ENCODE measurements around the gene USP28.
A peak's percentile ranks its signal among the peaks of the same experiment; 100 is the strongest.

USP28 gene

DNA sequence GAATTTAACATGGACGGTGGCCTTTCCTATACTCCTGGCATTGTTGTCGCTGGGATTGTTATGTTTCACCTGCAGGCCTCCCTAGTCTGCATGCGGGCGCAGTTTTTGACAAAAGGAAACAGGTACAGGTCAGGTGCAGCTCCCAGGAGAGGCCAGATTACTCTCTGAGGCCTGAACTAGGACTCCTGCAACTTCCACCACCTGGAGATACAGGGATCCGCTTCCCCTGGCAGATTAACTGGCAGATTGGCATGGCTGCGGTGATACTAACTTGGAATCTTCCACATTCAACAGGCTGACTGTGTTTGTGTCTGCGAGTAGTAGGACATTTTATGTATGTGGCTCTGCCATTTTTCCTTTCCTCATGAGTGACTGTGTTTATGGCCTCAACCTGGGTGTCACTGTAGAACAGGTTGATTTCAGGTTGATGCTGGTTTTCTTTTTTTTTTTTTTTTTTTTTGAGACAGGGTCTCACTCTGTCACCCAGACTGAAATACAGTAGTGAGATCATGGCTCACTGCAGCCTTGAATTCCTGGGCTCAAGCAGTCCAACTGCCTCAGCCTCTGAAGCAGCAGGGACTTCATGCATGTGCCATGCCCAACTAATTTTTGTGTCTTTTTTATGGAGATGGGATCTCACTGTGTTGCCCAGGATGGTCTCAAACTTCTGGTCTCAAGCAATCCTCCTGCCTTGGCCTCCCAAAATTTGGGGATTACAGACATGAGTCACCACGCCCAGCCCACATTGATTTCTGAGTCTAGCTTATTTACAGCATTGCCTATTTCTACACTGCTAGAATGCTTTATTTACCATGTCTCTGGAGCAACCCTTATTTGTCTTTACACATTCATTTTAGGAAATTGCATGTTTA lies 1.7 kb upstream of the USP28 start:
- DNase-seq = no peak

DNA sequence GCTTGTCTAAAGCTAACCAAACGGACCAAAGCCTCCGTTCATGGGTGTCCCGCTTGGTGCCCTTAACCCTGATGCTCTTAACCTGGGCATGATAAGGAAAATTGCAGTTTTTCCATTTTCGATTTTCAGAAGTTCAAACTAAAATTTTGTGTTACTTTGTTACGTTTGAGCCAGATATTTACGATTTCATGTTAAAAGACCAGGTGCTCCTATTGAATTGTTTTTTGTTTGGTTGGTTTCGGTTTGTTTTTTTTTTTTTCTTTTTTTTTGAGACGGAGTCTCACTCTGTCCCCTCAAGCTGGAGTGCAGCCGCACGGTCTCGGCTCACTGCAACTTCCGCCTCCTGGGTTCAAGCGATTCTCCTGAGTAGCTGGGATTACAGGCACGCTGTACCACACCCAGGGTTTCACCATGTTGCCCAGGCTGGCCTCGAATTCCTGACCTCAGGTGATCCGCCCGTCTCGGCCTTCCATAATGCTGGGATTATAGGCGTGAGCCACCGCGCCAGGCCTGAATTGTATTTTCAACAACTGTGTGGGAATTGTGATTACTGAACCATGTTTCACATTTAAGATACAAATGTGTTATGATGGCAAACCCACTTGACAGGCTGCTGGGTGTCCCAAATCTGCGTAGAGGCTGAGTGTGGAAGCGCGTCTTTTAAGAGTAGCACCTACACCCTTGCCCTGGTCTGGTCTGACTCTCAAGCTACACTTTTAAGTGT lies 864 bp upstream of the USP28 start:
- no peak for DNase-seq

DNA sequence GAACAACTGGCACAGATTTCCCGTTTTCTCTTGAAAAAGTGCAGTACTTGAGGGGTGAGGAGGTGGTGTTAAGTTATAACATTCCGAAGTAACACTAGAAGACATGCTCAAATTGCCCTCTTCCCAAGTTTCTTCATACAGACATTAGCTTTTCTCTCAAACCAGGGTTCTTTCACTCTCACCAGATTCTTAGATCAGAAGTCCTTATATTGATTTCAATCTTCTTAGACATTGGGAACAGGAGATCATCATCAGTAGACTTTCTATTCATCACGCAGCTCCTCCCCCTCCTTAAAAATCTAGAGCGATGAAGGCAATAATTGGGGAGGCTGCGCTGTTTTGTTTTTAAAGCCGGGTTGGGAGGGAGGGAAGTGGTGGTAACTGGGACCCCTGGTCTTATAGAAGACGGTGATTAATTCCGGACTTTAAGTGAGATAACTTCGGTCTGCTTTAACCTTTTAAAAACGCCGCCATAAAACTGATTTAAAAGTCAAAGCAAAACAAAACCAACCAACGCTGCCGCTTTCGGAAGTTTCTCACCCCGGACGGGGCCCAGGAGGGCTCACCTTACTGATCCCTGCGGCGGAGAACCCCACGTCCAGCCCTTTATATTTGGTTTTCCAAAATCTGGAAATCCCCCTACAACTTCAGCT lies 665 bp downstream of the USP28 start:
- DNase-seq = peak; percentile 5 to 66

DNA sequence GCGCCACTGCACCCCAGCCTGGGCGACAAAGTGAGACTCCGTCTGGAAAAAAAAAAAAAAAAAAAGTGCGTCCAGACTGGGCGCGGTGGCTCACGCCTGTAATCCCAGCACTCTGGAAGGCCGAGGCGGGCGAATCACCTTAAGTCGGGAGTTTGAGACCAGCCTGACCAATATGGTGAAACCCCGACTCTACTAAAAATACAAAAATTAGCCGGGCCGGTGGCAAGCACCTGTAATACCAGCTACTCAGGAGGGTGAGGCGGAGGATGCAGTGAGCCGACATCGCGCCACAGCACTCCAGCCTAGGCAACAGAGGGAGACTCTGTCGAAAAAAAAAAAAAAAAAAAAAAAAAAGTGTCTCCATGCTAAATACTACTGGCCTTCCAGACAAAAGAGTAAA lies 1.3 kb downstream of the USP28 start:
- DNase-seq = no peak

DNA sequence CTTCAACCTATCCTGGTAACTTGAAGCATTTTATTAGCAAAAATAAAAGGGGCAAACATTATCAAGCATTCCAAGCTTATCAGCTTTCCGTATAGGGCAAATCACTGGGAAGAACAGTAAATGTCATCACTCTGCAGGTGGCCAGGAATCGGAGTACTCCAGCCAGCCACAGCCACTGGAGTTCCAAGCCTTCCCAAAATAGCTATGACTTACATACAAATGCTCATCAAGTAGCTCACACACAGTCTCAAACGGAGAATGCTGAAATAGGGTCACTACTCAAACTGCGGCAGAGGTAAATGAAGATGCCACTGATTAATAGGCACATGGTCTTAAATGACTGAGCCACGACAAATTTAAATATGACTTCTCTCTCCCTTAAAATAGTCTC lies 2.1 kb downstream of the USP28 start:
- no peak for DNase-seq

DNA sequence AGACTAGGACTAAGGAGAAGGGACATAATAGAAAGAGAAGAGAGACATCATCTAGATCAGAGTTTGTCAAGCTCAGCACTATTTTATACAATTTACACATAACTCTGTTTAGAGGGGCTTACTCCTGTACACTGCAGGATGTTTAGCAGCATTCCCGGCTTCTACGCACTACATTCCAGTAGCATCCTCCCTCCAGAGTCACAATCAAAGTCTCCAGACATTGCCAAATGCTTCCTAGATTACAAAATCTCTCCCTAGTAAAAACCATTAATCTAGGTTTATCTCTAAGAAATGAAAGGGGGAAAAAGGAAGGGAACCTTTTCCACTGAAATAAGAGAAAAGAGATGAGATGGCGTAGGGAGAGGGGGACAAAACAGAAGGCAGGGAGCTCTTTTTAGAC lies 4.0 kb downstream of the USP28 start:
- no peak for DNase-seq

DNA sequence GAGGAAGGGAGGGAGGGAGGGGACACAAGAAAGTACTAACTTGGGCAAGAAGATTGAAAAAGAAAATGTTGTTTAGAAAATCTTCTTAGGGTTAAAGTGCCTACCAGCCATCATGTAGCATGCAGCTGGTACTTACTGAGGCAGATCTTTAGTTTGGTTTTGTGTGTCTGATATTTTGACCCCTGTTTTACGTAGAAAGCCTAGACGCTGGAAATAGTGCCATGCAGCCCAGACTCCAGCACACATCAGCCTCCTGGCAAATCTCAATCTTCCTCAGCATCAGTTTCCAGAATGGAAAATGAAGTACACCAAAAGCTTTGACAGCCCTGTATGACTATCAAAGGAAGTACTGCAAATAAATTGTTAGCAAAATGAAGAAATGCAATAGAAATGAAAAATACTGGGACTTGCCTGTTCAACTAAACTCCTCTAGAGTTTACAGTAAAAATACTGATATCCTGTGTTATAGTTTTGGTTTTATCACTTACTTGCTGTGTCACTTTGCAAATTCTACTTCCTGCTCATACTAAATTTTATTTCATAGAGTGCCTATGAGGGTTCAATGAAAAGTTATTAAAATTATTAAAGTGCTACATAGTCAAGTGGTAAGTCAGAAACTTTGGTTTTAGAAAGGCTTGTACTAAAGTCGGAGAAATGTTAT lies 7.4 kb downstream of the USP28 start:
- DNase-seq = no peak

DNA sequence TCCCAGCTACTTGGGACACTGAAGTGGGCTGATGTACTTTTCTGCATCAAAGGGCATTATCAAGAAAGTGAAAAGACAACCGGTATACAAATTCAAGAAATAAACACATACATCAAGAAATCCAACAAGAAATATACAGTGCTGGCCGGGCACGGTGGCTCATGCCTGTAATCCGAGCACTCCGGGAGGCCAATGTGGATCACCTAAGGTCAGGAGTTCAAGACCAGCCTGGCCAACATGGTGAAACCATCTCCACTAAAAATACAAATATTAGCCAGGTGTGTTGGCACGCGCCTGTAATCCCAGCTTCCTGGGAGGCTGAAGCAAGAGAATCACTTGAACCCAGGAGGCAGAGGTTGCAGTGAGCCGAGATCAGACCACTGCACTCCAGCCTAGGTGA lies 9.5 kb downstream of the USP28 start:
- no peak for DNase-seq

DNA sequence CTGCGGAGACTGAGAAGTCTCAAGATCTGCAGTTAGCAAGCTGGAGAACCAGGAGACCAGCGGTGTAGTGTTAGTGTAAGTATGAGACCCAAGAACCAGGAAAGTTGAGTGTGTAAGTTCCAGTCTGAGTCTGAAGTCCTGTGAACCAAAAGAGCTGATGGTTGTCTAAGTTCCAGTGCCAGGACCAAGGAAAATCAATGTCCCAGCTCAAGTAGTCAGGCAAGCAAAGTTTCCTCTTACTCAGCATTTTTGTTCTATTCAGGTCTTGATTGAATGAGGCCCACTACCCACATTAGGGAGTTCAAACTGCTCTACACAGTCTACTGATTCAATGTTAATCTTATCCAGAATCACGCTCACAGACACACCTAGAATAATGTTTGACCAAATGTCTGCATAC lies 11.0 kb downstream of the USP28 start:
- no peak for DNase-seq

DNA sequence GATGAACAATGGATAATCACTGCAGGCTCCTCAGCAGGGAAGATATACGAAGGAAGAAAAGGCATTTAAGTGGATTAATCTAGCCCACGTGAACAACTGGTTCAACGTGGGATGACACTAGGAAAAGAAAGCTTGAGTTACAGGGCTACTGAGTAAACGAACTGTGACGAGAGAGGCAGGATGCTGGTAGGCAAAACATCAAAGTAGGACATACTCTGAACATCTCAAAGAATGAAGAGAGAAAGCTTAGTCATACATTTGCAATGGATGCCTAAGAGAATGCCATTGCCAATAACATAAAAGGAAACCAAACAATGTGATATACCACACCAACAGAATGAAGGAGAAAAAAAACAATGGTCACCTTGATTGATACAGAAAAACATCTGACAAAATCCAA lies 12.9 kb downstream of the USP28 start:
- DNase-seq = no peak

DNA sequence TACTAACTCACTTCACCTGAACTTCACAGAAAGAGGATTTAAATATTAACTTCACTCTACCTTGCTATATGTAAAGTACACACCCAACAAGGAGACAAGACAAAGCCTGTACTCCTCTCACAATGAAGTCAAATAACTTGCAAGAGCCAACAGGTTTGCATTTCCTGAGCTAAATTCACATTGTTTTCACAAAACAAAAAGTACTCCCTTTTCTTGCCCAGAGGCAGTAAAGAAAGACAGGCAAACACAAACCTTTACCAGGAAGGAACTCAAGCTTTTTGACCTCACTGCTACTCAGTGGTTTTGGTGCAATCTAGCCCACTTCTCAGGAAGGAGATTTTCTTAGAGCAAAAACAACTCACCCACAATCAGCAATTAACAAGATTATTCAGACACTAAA lies 15.7 kb downstream of the USP28 start:
- no peak for DNase-seq

DNA sequence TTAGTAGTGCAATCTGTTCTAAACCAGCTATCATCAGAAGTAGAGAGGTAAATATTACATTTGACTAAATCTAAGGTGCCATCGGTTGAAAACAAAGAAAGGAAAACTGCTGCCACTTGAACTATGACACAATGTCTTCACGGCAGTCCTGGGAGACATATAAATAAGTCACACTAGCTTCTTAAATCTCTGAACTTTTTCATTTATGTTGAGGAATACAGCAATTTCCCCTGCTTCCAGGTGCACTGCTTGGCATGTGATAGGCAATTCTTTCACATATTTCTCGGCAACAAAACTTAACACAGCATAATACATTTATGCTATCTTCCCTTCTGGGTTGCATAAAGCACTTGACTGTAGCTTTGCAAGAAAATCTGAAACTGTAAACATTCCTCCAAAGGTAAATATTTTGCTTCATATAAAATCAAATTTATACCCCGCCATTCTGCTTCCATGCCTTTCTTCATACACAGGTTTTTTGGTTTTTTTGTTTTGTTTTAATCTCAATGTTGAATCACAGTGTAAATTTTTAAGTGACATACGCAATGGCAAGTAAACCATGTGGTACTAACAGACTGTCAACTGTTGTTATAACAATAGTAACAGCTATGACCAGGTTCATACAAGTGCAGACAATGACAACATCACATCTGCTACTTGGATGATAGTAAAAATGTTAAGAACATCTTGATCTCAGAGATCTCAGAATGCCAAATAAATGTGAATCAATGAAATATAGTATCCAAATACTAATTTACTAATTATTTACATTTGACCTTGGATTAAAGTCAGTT lies 18.2 kb downstream of the USP28 start:
- no peak for DNase-seq

DNA sequence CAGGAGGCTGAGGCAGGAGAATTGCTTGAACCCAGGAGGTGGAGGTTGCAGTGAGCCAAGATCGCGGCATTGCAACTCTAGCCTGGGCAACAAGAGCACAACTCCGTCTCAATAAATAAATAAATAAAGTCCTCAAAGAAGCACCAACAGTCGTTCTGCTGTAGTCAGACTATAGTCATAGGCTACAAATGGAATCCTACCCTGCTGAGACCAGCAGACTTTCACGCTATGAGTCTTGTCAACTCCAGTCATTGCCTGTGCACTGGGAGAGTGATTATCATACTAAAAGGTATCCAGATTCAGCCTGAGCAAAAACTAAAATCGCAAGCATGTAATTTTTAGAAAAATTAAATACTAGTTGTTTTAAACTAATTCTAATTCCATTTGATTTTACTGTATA lies 19.6 kb downstream of the USP28 start:
- no peak for DNase-seq

DNA sequence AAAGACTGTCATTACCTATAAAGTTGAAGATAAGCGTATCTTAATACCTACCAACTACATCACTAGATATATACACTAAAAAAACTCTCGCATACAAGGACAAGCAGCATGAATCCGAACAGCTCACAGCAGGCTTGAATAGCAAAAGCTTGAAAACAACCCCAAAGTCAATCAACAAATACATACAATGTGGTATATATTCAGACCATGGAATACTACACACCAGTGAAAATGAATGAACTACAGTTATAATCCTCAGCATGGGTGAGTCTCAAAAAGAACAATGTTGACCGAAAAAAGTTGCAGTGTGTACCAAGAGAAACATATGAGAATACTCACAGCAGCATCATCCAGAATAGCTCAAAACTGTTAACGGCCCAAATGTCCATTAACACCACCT lies 25.2 kb downstream of the USP28 start:
- no peak for DNase-seq

DNA sequence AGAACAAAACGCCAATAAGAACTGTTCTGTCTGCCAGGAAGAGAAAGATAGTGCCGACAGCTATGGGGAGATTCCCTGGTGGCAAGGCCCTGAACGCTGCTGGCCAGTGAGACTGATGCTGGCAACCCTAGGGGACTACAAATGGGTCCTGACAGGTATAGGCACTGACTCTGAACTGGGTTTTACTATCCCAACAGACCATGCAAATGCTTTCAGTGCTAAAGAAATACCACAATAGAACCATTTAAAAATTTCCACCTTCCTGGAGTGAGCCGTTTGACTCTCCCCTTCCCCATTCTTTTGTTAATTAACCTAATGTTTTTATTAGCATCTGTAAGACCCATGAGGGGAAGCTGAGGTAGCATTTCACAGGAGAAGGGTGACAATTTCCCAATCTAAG lies 25.7 kb downstream of the USP28 start:
- no peak for DNase-seq

DNA sequence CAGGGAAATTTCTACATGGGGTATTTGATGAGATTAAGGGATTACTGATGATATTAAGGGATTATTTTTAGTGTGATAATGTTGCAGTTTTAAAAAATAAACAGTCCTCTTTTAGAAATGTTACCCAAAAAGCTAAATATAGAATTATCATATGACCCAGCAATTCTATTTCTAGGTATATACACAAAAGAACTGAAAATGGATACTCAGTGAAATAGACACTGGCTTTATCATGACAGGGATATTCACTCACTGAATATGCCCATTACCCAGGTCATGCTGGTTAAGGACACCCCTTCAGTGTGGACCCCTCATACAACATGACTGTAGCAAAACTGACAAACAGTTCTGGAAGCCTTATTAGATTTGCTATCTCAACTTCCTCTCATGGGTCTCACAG lies 27.8 kb downstream of the USP28 start:
- no peak for DNase-seq

DNA sequence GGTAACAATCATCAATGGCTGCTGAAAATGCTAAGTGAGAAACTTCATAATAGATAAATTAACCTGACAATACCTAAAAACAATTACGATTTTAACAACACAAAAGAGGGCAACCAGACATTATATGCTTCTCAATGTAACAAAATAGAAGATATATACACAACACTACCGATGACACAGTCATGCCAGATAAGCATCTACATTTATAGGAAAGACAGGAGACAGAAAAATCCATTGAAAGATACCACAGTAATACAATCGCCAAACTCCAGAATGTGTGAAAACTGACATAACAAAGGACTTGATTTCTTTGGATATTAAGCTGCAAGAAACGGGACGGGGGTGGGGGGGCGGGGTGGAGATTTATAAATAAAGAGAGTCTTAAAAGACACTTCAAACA lies 28.3 kb downstream of the USP28 start:
- no peak for DNase-seq

DNA sequence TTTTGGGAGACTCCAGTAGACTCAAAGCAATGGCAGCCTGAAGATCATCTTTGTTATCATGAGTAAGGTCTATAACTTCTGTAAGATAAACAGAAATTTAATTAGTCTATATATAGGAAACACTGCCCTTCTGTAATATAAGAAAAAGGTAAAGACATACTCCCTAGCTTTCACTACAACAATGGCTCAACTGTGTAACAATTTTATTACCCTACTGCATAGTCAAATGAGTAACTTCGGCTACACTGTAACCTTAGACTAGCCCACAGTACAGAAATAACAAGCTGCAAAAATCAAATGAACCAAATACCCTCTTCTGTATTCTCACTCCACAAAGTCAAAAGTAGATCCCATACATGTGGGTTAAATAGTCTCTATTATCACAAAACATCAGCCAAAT lies 33.7 kb downstream of the USP28 start:
- DNase-seq = no peak

DNA sequence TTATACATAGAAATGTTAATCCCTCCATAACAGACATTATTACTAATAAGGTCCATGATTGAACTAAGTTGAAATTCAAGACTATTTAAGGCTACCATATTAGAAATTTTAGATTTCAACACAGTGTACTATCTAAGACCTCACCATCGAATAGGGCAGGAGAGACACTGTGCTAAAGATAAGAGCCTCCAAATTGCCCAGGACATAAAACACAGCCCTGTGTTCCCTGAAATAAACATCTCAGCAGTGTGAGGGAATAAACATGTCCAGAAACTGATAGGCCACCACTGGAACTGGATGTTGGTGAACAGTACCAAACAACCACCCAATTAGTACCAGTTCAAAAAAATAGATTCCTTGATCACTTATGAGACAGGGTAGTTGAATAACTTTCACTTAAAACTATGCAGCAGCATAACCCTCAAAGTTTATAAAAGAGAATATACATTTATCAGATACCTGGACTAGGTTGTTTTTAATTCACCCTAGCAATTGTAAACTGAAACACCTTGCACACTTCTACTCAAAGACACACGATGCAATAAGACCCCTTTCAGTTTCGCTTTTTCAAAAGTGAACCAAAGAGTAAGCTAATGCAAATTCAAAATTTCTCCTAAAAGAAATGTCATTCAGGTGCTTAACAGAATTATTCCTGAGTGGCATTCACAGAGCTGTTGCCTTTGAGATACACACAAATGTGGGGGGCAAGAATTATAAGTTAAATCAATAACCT lies 34.3 kb downstream of the USP28 start:
- no peak for DNase-seq

DNA sequence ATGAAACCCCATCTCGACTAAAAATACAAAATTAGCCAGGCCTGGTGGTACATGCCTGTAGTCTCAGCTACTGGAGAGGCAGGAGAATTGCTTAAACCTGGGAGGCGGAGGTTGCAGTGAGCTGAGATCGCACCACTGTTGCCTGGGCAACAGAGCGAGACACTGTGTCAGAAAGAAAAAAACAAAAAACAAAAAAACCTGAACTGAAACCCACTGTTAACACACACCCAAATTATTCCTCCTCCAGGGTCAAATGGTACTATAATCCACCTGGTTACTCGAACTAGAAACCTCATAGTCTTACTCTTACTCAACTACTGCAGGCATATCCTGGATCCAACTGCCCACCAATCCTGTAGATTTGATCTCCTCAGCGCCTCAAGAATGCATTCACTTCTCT lies 35.5 kb downstream of the USP28 start:
- DNase-seq = no peak

DNA sequence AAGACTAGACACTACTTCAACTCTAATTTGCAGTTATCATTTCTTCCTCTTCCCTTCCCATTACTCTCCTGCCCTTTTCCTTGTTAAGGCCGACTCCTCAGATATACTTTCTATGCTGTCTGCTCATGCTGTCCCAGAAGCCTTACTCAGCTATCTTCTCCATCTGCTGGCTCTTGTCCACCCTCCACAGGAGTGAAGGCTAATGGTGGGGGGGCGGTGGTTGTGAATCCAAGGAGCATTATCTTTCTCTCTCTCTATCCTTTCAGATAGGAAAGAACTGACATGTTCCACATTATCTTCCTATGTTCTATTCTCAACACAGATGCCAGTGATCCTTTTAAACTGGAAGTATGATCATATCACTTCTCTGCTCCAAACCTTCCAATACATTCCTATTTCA lies 37.4 kb downstream of the USP28 start:
- no peak for DNase-seq

DNA sequence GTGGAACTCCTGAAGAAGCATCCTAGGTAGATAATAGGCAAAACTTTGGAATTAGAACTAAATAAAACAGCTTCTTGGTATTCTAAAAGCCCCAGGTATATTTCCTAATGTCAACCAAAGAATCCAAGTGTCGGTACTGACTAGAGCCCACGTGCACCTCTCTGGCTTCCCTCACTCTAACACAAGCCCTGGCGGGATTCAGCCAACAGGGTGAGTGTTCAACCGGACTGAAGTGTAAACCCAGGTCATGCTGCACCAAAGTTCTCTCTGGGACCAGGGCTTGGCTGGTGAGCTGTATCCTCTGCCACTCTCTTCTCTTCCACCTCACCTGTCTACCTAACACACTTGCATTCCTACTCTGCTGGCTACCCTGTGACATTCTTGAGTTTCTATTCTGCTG lies 40.1 kb downstream of the USP28 start:
- no peak for DNase-seq
